Ishikawa (cell line): ENCODE results near the gene PTPRM.

ENCODE experiments used
- CEBPB ChIP-seq: IDR thresholded peaks from 2 replicates; pipeline ENCODE4 v1.6.1; 2012
- CREB1 ChIP-seq: IDR thresholded peaks from 2 replicates; pipeline ENCODE4 v1.6.1; 2012; ENCODE audit warnings: low read depth
- EGR1 ChIP-seq: IDR thresholded peaks from 2 replicates; pipeline ENCODE4 v1.6.1; 2012
- EP300 ChIP-seq: IDR thresholded peaks from 2 replicates; pipeline ENCODE4 v1.6.1; 2012; ENCODE audit warnings: borderline replicate concordance
- FOXM1 ChIP-seq: IDR thresholded peaks from 2 replicates; pipeline ENCODE4 v1.6.1; 2012; ENCODE audit warnings: low read depth, borderline replicate concordance
- NFIC ChIP-seq: IDR thresholded peaks from 2 replicates; pipeline ENCODE4 v1.6.1; 2012
- RAD21 ChIP-seq: IDR thresholded peaks from 2 replicates; pipeline ENCODE4 v1.6.1; 2012; ENCODE audit warnings: low read depth
- REST ChIP-seq: IDR thresholded peaks from 2 replicates; pipeline ENCODE4 v1.6.1; 2012; ENCODE audit warnings: low read depth, mild to moderate bottlenecking
- TAF1 ChIP-seq: IDR thresholded peaks from 2 replicates; pipeline ENCODE4 v1.6.1; 2012; ENCODE audit warnings: low read depth, mild to moderate bottlenecking
- TCF12 ChIP-seq: IDR thresholded peaks from 2 replicates; pipeline ENCODE4 v1.6.1; 2012; ENCODE audit warnings: low read depth
- TEAD4 ChIP-seq: IDR thresholded peaks from 2 replicates; pipeline ENCODE4 v1.6.1; 2012
- YY1 ChIP-seq: IDR thresholded peaks from 2 replicates; pipeline ENCODE4 v1.6.1; 2012; ENCODE audit warnings: low read depth
- ZBTB7A ChIP-seq: IDR thresholded peaks from 2 replicates; pipeline ENCODE4 v1.6.1; 2012; ENCODE audit warnings: low read depth
- TF ChIP-seq, protein P1 (sequence below): IDR thresholded peaks from 2 replicates; pipeline ENCODE4 v1.6.1; 2012
- TF ChIP-seq, protein P2 (sequence below): IDR thresholded peaks from 2 replicates; pipeline ENCODE4 v1.6.1; 2012

Gene PTPRM

GRCh38 chr18:8167673-8168072 lies 600.6 kb downstream of the PTPRM start:
- TF ChIP-seq EP300, result no peak
- no peak for TF ChIP-seq TAF1
- TF ChIP-seq ZBTB7A, result no peak
- no peak for TF ChIP-seq FOXM1
- no peak for TF ChIP-seq NFIC
- TF ChIP-seq, protein P1, sequence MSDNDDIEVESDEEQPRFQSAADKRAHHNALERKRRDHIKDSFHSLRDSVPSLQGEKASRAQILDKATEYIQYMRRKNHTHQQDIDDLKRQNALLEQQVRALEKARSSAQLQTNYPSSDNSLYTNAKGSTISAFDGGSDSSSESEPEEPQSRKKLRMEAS, result no peak
- no peak for TF ChIP-seq EGR1

DNA sequence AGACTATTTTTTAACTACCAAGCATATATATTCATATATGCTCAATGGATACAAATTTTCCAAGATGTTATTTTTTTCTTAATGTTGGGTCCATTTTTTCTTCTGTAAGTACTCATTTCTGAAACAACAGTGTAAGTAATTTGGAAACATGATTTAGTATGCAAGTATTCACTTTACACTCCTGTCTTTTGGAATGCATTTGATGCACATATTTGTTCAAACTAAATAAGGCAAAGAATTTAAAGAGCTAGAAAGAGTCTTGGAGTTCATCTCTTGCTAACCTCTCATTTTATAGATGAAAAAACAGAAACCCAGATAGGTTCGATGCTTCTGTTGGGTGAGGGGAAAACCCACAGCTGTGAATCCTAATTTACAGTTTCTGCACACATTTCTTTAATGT lies 602.6 kb downstream of the PTPRM start:
- no peak for TF ChIP-seq FOXM1
- no peak for TF ChIP-seq EP300
- TF ChIP-seq TAF1, result no peak
- TF ChIP-seq EGR1, result no peak

DNA sequence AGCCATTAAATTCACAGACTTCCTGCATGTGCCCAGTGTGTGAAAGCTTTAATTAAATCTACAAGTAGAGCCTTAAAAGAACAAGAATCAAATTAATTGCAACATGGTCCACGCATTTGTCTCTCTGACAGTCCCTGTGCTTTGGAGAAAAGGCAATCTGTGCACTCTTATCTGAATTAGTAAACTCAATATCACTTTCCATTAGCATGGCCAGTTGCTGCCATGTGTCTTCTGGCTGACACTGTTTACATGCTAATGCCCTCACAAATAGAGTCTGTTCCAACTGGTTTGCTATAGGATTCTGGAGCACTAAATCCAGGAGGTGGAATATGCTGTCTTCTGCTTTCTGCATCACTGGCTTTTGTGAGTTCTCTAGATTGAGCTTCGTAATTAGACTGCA lies 607.7 kb downstream of the PTPRM start:
- TF ChIP-seq EGR1, result no peak
- no peak for TF ChIP-seq NFIC
- TF ChIP-seq, protein P1, result no peak
- TF ChIP-seq REST, result no peak
- no peak for TF ChIP-seq RAD21
- no peak for TF ChIP-seq EP300
- no peak for TF ChIP-seq TEAD4
- TF ChIP-seq TCF12, result no peak
- TF ChIP-seq YY1, result no peak
- TF ChIP-seq CEBPB, result no peak
- TF ChIP-seq FOXM1, result no peak
- TF ChIP-seq CREB1, result no peak
- no peak for TF ChIP-seq TAF1
- TF ChIP-seq, protein P2, sequence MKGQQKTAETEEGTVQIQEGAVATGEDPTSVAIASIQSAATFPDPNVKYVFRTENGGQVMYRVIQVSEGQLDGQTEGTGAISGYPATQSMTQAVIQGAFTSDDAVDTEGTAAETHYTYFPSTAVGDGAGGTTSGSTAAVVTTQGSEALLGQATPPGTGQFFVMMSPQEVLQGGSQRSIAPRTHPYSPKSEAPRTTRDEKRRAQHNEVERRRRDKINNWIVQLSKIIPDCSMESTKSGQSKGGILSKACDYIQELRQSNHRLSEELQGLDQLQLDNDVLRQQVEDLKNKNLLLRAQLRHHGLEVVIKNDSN, result no peak
- TF ChIP-seq ZBTB7A, result no peak

DNA sequence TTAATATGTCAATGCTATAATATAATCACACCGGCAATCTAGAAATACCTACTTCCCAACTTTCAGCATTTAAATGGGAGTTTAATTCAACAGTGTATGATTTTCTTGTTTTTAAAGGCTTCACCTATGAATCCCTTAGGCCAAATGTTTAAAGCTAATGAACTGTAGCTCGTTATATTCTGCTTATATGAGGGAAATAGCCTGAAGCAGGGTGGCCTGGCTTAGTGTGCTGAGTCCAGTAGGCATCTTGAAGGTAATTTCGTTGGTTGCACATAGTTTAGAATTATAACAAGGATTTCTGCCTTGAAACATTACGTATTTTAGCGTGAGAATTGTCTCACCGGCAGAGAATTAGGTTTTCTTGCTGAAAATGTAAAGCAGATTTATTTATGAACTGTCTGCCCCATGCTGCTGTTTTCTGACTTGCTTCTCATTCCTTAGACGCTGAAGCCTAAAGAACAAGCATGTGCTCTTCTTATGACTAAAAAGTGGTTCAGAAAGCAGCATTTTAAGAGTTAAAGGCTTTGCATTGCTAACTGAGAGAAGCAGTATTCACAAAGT lies 608.5 kb downstream of the PTPRM start:
- TF ChIP-seq TCF12, result no peak
- no peak for TF ChIP-seq FOXM1
- no peak for TF ChIP-seq REST
- no peak for TF ChIP-seq TEAD4
- TF ChIP-seq CREB1, result no peak
- TF ChIP-seq ZBTB7A, result no peak
- no peak for TF ChIP-seq YY1
- TF ChIP-seq, protein P1, result no peak
- TF ChIP-seq, protein P2, result no peak
- TF ChIP-seq EGR1, result no peak
- no peak for TF ChIP-seq EP300
- TF ChIP-seq CEBPB, result no peak
- TF ChIP-seq TAF1, result no peak
- no peak for TF ChIP-seq RAD21
- TF ChIP-seq NFIC, result no peak

GRCh38 chr18:8176109-8176508 lies 609.0 kb downstream of the PTPRM start:
- TF ChIP-seq RAD21 (no peak), EP300 (no peak), CEBPB (no peak), NFIC (no peak), YY1 (no peak), EGR1 (no peak)
- TF ChIP-seq, protein P2, result no peak

DNA sequence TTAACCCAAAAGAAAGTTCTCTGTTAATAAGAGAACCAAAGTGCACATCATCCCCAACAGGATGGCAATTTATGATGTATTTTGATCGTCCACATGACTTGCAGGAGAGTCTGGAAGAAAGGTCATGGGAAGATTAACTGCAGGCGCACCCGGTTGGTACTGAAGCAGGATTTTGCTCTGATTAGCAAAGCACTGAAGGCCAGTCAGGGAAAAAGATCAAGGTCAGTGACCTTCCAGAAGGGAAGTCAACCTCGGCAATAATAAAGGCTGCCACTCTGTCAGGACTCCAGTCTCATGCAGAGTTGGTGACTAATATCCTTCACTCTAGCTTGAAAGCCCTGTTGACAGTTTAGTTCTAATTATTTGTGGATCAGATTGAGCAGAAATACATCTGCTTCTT lies 609.4 kb downstream of the PTPRM start:
- TF ChIP-seq YY1, result no peak
- no peak for TF ChIP-seq ZBTB7A
- TF ChIP-seq, protein P2, result no peak
- TF ChIP-seq TAF1, result no peak
- TF ChIP-seq TEAD4, result no peak
- TF ChIP-seq TCF12, result no peak
- no peak for TF ChIP-seq NFIC
- no peak for TF ChIP-seq REST
- TF ChIP-seq CEBPB, result no peak
- no peak for TF ChIP-seq RAD21
- TF ChIP-seq EGR1, result no peak
- TF ChIP-seq FOXM1, result no peak
- TF ChIP-seq, protein P1, result no peak
- TF ChIP-seq CREB1, result no peak
